HG02588 (cell line): Measurements from ENCODE around the gene ZMAT5.
A peak's percentile ranks its signal among the peaks of the same experiment; 100 is the strongest.

Experiments
- ATAC-seq: cut with Tn5 transposase; IDR thresholded peaks from one replicate; pipeline ENCODE4 v1.9.1; 2021; ENCODE audit warnings: mild to moderate bottlenecking, moderate library complexity; ENCODE audit not compliant: unreplicated experiment

The ZMAT5 gene

DNA sequence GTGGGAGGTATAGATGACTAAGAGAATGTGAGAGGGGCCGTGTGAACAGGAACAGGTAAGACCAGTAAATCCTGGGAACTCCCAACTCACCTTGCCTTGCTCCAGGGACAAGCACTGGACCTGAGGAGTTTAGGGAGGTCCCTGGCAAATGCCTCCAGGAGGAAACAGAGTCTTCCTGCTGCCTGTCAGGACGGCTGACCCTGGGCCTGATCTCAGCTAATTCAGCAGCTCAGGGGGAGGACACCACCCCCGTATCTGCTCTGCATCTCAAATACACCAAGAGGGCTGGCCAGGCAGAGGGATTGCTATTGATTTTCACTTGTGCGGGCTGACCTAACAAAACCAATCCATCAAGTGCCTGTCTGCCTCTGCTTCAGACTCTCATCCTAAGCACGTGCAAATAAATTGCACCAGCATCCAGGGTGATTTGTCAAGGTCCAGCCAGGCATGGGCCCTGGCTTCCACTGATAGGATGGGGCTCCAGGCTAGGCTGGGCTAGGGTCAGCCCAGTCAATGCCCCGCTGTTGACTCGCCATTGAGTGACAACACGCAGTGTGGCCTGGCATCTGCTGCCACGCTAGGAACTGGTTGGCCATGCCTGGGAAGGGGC is 20.7 kb upstream of the ZMAT5 start:
- ATAC-seq = no peak

DNA sequence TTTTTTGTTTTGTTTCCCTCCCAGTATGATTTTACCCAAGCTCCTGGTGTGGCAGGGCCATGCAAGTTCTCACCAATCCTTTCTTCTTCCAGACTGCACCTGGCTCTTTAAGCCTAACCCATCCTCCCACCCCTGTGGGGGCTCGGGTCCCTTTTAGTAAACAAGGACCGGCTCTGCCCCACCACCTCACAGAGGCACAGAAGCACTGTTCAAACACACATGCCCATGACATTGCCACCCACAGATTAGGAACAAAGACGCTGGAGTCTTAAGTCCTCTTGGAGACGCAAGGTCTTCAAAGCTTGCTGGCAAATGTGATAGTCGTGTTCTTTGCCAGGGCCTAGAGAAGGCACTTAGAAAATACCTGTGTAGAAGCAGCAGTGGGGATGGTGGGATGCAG is 19.2 kb upstream of the ZMAT5 start:
- ATAC-seq = no peak

DNA sequence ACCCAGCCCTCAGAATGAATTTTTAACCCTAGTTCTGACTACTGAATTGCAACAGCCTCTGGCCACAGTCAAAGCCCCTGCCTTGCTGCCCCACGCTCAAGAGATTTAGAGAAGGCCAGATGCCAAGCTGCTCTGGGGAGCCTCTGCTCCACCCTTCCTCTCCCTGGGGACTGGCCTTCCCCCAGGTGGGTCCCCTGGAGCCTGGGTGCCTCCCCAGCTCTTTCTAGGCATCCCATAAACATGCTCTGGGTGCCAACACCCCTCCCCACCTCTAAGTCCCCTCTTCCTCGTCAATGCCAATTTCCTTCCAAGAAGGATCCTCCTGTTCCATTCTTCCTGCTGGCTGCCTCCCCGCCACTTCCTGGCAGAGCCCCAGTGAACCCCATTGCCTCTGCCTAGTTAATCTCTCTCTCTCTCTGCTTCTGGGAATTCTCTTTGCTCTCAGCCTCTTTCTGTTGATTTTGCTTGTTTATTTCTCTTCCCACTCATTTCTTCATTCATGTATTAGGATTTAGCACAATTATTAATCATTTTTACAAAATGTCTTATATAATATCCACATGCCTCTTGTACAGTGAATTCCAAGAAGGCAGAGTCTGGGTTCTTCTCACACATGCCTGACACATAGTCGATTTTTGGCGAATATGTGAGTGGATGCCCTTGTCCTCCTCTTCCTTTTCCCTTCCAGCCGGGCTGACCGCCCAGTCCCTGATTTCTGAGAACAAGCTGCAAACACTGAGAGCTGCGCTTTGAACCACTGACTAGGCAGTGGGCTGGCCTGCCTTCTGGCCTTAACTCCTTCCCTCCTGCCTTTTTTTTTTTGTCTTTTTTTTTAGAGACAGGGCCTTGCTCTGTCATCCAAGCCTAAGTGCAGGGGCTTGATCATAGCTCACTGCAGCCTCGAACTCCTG is 17.9 kb upstream of the ZMAT5 start:
- no peak for ATAC-seq

DNA sequence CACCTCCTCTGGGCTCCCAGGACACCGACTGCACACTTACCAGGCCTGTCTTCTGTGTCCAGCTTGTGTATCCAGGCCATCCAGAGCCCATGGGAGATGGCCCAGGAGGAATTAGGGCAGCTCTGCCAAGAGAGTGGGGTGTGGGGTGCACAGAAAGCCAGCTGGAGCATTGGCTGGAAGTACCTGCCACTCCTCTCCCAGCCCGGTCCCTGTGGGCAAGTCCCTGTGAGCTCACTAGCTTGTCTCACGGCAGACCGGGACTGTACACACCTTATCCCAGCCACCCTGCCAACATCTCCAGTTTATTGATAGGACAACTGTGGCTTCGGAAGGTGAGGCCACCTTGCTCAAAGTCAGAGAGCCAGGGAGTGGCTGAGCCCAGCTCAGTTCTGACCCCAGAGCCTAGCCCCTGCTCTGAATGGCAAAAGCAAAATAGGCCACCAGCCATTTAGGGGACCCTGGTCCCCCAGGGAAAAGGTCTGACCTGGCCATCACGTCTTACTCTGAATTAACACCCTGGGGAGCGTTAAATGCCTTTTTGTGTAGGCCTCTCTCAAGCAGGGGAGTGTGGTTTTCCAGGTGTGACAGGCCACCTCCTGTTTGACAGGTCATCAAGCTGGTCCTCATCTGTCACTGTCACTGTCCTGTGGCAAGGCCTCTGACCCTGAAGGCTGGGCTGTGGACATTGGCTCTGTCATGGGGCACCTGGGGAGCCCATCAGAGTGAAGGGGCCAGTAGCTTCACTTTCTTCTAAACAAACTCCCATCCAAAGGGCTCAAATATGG is 15.4 kb upstream of the ZMAT5 start:
- ATAC-seq = no peak

DNA sequence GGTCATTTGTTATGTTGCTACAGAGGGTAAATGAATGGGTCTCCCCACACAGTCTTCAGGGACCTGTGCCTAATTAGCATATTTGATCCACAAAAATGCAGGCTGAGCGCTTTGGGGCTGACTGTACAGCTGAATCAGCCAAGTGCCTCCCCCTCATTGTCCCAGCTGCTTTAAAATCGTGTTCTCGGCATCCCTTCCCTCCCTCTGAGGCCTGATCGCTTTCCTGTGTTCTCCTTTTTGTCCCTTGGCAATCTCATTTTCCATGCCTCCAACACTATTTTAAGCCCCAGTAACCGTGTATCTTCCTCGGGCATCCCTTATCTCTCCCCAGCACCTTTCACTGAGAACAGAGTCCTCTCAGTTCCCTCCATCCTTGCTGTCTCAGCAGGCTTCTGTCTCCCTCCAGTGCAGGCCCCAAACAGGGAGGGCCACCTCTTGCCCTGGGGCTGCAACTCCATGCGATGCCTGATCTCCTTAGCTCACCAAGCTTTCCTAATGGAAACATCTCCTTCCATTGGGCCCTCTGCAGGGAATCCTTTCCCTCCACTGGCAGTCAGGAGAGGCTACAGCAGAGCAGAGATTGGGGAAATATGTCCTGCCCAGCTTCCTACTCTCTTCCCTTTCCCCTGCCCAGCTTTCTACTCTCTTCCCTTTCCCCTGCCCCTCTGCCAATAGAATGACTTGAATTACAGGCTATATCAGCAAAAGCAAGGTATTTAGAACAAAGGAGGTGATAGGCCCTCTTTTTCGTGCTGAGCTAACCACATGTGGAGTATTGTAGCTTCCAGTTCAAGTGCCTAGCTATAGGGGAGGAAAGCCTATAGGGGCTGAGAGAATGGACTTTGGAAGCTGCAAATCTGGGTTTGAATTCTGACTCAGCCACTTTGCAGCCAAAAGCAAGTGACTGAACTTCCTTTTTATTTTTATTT is 14.2 kb upstream of the ZMAT5 start:
- ATAC-seq = no peak

DNA sequence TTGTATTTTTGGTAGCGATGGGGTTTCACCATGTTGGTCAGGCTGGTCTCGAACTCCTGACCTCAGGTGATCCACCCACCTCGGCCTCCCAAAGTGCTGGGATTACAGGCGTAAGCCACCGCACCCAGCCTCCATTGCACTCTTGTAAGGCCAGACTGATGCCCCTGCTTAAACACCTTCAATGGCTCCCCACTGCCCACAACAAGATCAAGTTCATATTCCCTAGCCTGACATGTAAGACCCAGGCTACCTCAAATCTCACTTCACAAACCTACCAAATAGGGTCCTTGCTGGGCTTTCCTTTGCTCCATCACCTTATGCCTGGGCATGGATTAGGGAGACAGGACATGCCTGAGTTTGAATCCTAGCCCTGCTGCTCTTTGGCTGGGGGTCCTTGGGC is 13.4 kb upstream of the ZMAT5 start:
- ATAC-seq = no peak

DNA sequence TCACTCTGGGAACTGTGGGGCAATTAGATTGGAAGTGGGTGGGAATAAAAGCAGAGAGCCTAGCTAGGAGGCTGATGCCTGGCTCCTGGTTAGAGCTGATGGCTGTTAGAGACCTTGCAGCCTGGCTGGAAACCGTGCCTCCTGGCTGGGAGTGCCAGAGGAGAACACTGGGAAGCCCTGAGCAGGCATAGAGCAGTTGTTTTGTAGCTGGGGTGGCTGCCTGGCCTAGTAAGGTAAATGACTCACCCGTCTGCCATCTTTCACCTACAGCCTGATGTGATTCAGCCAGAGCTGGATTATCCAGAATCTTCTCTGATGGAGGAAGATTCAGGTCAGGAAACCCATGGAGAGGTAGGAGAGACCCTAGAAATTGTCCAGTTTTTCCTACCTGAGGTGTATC is 6.4 kb upstream of the ZMAT5 start:
- no peak for ATAC-seq

DNA sequence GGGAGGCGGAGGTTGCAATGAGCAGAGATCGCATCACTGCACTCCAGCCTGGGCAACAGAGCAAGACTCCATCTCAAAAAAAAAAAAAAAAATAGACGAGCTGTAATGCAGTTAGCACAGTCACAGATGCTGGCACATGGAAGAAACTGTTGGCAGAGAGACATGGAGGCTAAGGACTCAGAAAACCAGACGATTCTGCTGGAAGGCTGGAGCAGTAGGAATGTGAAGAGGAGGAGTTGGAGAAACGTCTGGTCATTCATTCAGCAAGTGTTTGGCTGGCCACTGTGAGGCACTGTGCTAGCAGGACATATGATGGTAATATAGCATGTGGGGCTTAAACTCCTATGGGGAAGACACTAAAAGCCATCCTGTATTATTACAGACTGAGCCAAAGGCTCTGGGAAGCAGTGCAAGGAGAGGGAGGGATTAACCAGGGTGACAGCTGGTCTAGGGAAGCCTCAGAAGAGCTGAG is 5.4 kb upstream of the ZMAT5 start:
- ATAC-seq = no peak

DNA sequence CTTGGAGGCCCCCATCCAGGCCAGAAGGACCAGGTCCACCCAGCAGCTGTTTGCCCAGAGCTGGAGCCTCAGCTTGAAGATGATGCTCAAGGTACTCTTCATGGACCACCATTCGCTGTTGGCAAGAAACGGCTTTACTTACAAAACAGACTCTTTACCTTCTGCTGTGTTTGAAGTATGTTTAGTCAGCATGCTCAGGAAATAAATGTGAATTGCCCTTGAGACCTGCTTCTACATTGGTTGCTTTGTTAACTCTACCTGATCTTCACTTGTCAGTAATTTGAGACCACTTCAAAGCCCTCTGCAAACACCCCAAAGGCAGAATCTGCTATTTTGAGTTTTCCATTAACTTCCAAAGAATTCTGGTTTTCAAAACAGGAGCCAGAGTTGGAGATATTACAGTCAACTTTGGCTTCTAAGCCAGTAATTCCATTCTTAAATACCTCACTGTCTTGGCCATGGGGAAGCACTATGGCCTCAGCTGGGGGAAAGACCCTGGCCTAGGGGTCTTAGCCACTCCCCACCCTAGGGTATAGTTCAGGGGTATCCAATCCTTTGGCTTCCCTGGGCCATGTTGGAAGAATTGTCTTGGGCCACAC is 3.0 kb upstream of the ZMAT5 start:
- ATAC-seq = no peak

DNA sequence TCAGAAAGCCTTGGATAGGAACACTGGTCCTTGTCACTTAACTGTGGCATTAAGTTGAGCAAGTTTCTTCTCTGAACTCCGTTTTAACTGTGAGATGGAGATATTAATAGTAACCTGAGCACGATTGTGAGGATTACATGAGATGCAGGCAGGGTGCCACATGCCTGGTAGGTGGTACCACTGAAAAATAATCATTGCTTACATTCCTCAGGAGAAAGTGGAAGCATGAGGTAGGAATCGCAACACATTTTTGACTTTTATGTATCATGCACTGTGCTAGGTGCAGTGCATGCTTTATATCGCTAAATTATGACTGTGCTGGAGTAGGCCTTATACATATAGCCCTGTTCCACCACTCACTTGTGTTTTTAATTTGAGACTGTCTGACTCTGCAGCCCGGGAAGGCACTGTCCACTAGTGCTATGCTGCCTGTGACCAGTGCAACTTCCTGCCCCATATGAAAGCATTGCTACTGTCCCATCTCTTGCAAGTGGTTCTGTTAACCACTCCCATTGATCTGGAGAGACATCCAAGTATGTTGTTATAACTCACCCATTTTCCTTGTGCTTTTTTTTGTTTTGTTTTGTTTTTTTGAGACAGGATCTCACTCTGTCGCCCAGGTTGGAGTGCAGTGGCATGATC is 1.4 kb upstream of the ZMAT5 start:
- no peak for ATAC-seq

DNA sequence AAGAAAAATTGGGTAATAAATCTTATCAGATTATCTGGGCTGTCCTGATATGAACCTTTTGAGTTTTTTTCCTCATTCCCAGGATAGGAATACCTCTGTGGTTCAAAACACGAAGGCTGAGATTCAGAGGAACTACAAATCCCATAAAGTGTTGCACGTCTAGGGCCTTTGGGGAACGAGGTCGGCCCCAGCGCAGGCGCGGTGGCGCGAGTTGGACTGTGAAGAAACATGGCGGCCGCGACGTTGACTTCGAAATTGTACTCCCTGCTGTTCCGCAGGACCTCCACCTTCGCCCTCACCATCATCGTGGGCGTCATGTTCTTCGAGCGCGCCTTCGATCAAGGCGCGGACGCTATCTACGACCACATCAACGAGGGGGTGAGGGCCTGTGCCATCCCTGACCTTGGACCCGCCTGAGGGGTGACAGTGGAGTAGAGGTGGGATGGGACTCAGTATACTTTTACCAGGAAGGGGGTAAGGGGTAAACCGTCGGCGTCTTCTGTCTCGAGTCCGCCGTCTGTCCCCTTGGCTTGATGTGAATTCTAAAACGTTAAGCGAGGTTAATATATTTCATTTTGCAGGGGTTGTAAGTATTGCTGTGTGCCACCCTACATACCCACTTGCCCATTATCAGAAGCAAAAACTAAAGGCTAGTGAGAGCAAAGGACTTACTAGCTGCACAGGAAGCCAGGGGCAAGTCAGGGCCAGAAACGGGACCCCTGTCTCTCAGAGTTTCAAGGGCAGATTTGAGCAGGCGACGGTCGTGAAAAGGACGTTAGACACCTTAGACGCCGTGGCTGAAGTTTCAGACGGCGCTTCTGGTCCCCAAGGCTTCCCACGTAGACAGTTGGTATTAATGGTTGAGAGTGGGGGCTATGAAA is 604 bp upstream of the ZMAT5 start, which contains the start of gene UQCR10:
Gene UQCR10 (plus strand): TSS at position 199 of the 881 bp plus-strand sequence. CDS start 30 bp downstream, at position 229.
- ATAC-seq = peak; percentile 62

DNA sequence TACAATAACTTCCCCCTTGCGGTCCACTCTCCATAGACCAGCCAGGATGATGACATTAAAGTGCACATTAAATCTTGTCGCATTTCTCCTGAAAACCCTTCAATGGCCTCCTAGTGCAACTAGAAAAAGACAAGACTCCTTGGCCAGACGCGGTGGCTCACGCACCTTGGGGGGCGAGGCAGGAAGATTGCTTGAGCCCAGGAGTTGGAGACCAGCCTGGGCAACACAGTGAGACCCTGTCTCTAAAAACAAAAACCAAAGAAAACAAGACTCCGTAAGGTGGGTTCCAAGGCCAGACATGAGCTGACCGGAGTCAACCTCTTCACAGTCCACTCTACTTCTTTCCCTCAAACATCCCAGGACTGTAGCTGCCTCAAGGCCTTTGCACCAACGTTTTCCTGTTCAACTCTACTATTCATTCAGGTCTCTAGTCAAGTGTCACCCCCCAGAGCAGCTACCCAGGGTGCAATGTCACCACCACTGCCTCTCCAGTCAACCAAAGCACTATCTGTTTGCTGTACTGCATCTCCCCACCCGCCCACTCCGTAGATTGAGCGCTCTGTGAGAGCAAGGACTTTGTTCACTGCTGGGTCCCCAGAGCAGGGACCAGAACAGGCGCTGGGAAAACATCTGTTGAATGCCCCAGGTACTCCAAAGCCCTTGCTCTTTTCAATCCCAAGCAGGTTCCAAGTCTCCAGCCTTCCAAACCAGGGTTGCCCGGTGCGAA is 739 bp downstream of the ZMAT5 start:
- ATAC-seq = peak; percentile 13

DNA sequence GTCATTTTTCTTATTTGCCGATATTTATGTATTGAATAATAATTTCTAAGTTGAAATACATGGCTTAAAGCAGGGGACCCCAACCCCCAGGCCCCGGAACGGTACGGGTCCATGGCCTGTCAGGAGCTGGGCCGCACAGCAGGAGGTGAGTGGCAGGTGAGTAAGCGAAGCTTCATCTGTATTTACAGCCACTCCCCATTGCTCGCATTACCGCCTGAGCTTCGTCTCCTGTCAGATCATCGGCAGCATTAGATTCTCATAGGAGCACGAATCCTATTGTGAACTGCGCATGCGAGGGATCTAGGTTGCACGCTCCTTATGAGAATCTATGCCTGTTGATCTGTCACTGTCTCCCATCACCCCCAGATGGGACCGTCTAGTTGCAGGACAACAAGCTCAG is 4.5 kb downstream of the ZMAT5 start:
- ATAC-seq = no peak

DNA sequence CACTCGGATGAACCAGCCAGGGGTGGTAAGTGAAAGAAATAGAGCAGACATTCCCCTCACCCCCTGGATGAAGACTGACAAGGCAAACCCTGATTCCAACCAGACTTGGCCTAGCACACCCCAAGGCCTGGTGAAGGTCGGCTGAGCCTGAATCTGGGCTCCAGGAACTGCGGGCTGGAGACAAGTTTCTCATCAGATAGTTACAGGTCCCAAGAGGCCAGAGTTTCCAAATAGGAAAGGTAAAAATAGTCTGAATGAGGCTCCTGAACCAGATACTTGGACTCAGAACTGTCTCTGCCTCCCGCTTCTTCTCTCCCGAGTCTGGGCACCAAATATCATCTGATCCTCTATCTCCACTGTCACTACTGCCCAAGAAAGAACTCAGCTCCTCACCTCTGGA is 7.8 kb downstream of the ZMAT5 start:
- no peak for ATAC-seq

DNA sequence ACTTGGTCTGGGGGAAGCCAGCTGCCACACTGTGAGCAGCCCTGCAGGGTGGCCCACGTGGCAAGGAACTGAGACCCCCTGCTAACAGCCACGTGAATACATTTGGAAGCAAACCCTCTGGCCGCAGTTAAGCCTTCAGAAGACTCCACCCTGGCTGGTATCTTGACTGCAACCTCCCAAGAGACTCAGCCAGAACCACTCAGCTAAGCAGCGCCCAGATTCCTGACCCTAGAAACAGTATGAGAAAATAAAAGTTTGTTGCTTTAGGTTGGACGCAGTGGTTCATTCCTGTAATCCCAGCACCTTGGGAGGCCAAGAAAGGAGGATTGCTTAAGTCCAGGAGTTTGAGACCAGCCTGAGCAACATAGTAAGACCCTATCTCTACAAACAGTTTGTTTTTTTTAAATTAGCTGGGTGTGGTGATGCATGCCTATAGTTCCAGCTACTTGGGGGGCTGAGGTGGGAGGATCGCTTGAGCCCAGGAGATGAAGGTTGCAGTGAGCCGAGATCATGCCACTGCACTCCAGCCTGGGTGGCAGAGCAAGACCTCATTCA is 8.7 kb downstream of the ZMAT5 start:
- no peak for ATAC-seq

DNA sequence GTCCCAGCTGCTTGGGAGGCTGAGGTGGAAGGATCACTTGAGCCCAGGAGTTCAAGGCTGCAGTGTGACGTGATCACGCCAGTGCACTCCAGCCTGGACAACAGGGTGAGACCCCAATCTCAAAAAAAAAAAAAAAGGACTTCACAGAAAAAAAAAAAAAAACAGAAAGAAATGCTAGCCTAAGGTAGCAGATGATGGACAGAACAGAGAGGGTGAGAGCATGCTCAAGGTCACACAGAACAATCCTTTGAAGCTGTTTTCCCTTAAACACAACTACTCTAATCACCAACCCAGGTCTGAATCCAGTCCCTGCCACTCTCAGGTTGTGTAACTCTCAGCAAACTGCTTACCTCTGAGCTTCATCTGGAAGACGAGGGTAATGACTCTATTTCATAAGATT is 9.7 kb downstream of the ZMAT5 start:
- no peak for ATAC-seq

DNA sequence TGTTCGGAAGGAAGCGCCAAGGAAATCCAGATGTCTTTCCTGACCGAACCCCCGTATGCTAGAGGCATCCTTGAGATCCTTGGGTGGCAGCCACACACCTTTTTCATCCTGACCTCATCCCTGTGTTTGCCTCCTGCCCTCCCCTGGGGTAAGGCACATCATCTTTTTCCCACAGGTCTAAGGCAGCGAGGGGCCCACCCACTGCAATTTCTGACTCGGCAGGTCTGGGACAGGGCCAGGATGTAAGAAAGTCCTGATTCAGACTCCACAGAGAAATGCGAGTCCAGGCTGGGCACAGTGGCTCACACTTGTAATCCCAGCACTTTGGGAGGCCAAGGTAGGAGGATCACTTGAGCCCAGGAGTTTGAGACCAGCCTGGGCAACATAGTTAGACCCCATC is 10.5 kb downstream of the ZMAT5 start:
- ATAC-seq = no peak

DNA sequence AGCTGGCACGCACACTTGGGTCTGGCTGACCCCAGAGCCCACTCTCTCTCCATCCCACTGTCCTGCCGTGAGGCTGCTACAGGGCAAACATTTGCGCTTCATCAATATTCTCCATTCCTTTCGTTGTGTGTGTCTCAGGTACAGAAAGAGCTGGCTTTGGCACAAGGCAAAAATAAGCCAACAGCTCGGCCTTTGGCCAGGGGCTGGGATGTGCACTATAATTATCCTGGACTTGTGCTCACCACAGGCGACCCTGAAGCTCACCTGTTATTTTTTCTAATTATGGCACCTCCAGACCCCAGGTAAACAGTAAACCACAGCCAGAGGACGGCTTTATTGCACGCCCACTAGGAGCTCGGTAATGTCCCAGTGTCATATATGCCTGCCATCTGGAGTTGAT is 10.9 kb downstream of the ZMAT5 start:
- no peak for ATAC-seq
